Amniotic epithelial cell (primary cell): ENCODE results near the gene CNOT11.

Experiments
- DNase-seq: peaks from one replicate; pipeline ENCODE4 v3.0.0-alpha.2; 2010; ENCODE audit warnings: low read depth

Gene CNOT11

GRCh38 chr2:101278925-101279324, 26.2 kb downstream of the CNOT11 start:
- DNase-seq = no peak

- no peak for DNase-seq
Observed at GRCh38 chr2:101281482-101281881, 28.8 kb downstream of the CNOT11 start.

- no peak for DNase-seq
Observed at GRCh38 chr2:101282980-101283379, 30.3 kb downstream of the CNOT11 start.

GRCh38 chr2:101286684-101287083, 34.0 kb downstream of the CNOT11 start:
- DNase-seq = no peak

GRCh38 chr2:101287303-101287702, 34.6 kb downstream of the CNOT11 start:
- DNase-seq = no peak

GRCh38 chr2:101290711-101291110, 38.0 kb downstream of the CNOT11 start:
- DNase-seq = no peak

- no peak for DNase-seq
Observed at GRCh38 chr2:101291973-101292372, 39.3 kb downstream of the CNOT11 start.

GRCh38 chr2:101293544-101293943, 40.9 kb downstream of the CNOT11 start:
- no peak for DNase-seq

GRCh38 chr2:101294861-101295260, 42.2 kb downstream of the CNOT11 start:
- no peak for DNase-seq

- DNase-seq = peak; percentile 18
Observed at GRCh38 chr2:101295895-101296294, 43.2 kb downstream of the CNOT11 start.

GRCh38 chr2:101296371-101296770, 43.7 kb downstream of the CNOT11 start:
- DNase-seq = no peak

GRCh38 chr2:101297383-101297782, 44.7 kb downstream of the CNOT11 start:
- no peak for DNase-seq

- DNase-seq = no peak
Observed at GRCh38 chr2:101299604-101300003, 46.9 kb downstream of the CNOT11 start.

GRCh38 chr2:101300164-101300563, 47.5 kb downstream of the CNOT11 start:
- no peak for DNase-seq

GRCh38 chr2:101300836-101301235, 48.1 kb downstream of the CNOT11 start:
- DNase-seq = no peak

GRCh38 chr2:101302016-101302415, 49.3 kb downstream of the CNOT11 start:
- no peak for DNase-seq

- no peak for DNase-seq
Observed at GRCh38 chr2:101303688-101304087, 51.0 kb downstream of the CNOT11 start.

- no peak for DNase-seq
Observed at GRCh38 chr2:101305035-101305434, 52.3 kb downstream of the CNOT11 start.

- peak; percentile 83 for DNase-seq
Observed at GRCh38 chr2:101305492-101306078, 52.9 kb downstream of the CNOT11 start.

GRCh38 chr2:101306410-101306809, 53.7 kb downstream of the CNOT11 start:
- peak; percentile 57 for DNase-seq

- peak; percentile 29 for DNase-seq
Observed at GRCh38 chr2:101307503-101307902, 54.8 kb downstream of the CNOT11 start.

- DNase-seq = no peak
Observed at GRCh38 chr2:101307950-101308431, 55.3 kb downstream of the CNOT11 start.

- peak; percentile 83 for DNase-seq
Observed at GRCh38 chr2:101308432-101309210, 55.9 kb downstream of the CNOT11 start, which contains the start of gene RNF149. Gene RNF149 (minus strand): TSS chr2:101308701. CDS start chr2:101308588, 113 bp downstream.
